HepG2 (cell line): ENCODE measurements around the gene LRIG1. TPM values are rescaled to one million over a fixed set of nuclear protein-coding genes. Genes with fewer than 3 reads are reported as not detected.

Source experiments
- AKAP8 ChIP-seq: sonication (generic); formaldehyde crosslinking; IDR thresholded peaks from 2 replicates; pipeline ENCODE4 v1.5.1; 2020; ENCODE audit warnings: mild to moderate bottlenecking, missing genetic modification reagents
- CENPBD1 ChIP-seq: sonication (generic); formaldehyde crosslinking; IDR thresholded peaks from 2 replicates; pipeline ENCODE4 v1.8.0; 2022; ENCODE audit warnings: missing genetic modification reagents, low read depth, mild to moderate bottlenecking, borderline replicate concordance
- ETS1 ChIP-seq: sonication (generic); formaldehyde crosslinking; IDR thresholded peaks from 2 replicates; pipeline ENCODE4 v1.4.0; 2020; ENCODE audit warnings: missing genetic modification reagents
- GATAD2A ChIP-seq: IDR thresholded peaks from 2 replicates; pipeline ENCODE4 v1.6.1; 2016
- IKZF5 ChIP-seq: IDR thresholded peaks from 2 replicates; pipeline ENCODE4 v1.6.1; 2018; ENCODE audit warnings: missing genetic modification reagents, mild to moderate bottlenecking, missing compliant biosample characterization
- MIER3 ChIP-seq: IDR thresholded peaks from 2 replicates; pipeline ENCODE4 v1.6.1; 2016; ENCODE audit warnings: missing compliant biosample characterization, borderline replicate concordance
- MXI1 ChIP-seq: IDR thresholded peaks from 3 replicates; pipeline ENCODE4 v1.6.1; 2012; ENCODE audit warnings: low read depth, low read length, inconsistent platforms, borderline replicate concordance
- NR2F1 ChIP-seq, 2 experiments: fragments of 450-650 bp in 1 of 2; formaldehyde crosslinking in 1 of 2; IDR thresholded peaks; 2 replicates each; pipeline versions ENCODE4 v1.5.0 to v1.6.1; 2016 to 2020; ENCODE audit warnings: mild to moderate bottlenecking in 1 of 2, missing compliant biosample characterization in 1 of 2, missing genetic modification reagents in 1 of 2, moderate library complexity in 1 of 2
- NR3C1 ChIP-seq: sonication (generic); formaldehyde crosslinking; IDR thresholded peaks from 2 replicates; pipeline ENCODE4 v1.4.0; 2020; ENCODE audit warnings: missing genetic modification reagents
- SIN3A ChIP-seq: IDR thresholded peaks from 2 replicates; pipeline ENCODE4 v1.6.1; 2011; ENCODE audit warnings: low read depth, mild to moderate bottlenecking, control low read depth, low read length, borderline replicate concordance
- ZFP90 ChIP-seq: sonication (generic); formaldehyde crosslinking; IDR thresholded peaks from 2 replicates; pipeline ENCODE4 v1.8.0; 2022; ENCODE audit warnings: missing genetic modification reagents, mild to moderate bottlenecking, inconsistent platforms, borderline replicate concordance
- ZNF101 ChIP-seq: sonication (generic); formaldehyde crosslinking; IDR thresholded peaks from 2 replicates; pipeline ENCODE4 v1.4.0; 2020; ENCODE audit warnings: mild to moderate bottlenecking, low read depth, missing genetic modification reagents, borderline replicate concordance
- ZNF205 ChIP-seq: IDR thresholded peaks from 2 replicates; pipeline ENCODE4 v1.6.1; 2018; ENCODE audit warnings: missing biosample characterization, missing genetic modification reagents
- ZNF33B ChIP-seq: sonication (generic); formaldehyde crosslinking; IDR thresholded peaks from 2 replicates; pipeline ENCODE4 v1.5.1; 2020; ENCODE audit warnings: mild to moderate bottlenecking, missing genetic modification reagents
- ZNF761 ChIP-seq: sonication (generic); formaldehyde crosslinking; conservative IDR thresholded peaks from 2 replicates; pipeline ENCODE4 v1.4.0; 2020; ENCODE audit warnings: mild to moderate bottlenecking, missing genetic modification reagents
- ZNF850 ChIP-seq: sonication (generic); formaldehyde crosslinking; conservative IDR thresholded peaks from 2 replicates; pipeline ENCODE4 v1.9.0; 2021; ENCODE audit warnings: mild to moderate bottlenecking, missing genetic modification reagents
- polyA plus RNA-seq, 8 experiments: library from polyadenylated mRNA; depleted of rRNA in 3 of 8; stranded (reverse) in 7 of 8; unstranded in 1 of 8; fragments of >200 nt; fragmentation: Illumina TruSeq in 4 of 8; extraction: Trizol in 4 of 8; gene quantifications; 2 replicates each; pipeline versions ENCODE4 v1.2.1 to v1.2.3, GENCODE V29; 2011 to 2016; ENCODE audit warnings: low read depth in 4 of 8, missing spikeins in 1 of 8, mixed read lengths in 1 of 8; ENCODE audit not compliant: insufficient read depth in 1 of 8
- total RNA-seq, 5 experiments: library from RNA; depleted of rRNA; stranded (reverse); fragments of >200 nt; fragmentation: Illumina TruSeq; extraction: Trizol; gene quantifications; 2 replicates each; pipeline ENCODE4 v1.2.3, GENCODE V29; 2016; ENCODE audit warnings: low read depth in 1 of 5
- TF ChIP-seq, protein P1 (sequence below): sonication (generic); formaldehyde crosslinking; IDR thresholded peaks from 2 replicates; pipeline ENCODE4 v1.8.0; 2022; ENCODE audit warnings: mild to moderate bottlenecking, missing genetic modification reagents
- TF ChIP-seq, protein P2 (sequence below): sonication (generic); formaldehyde crosslinking; IDR thresholded peaks from 2 replicates; pipeline ENCODE4 v1.4.0; 2020; ENCODE audit warnings: missing genetic modification reagents
- TF ChIP-seq, protein P3 (sequence below): sonication (generic); formaldehyde crosslinking; IDR thresholded peaks from 2 replicates; pipeline ENCODE4 v1.9.0; 2022; ENCODE audit warnings: missing genetic modification reagents, mild to moderate bottlenecking, borderline replicate concordance
- TF ChIP-seq, protein P4 (sequence below): IDR thresholded peaks from 2 replicates; pipeline ENCODE4 v1.6.1; 2016; ENCODE audit warnings: control low read depth
- TF ChIP-seq, protein P5 (sequence below): sonication (generic); formaldehyde crosslinking; IDR thresholded peaks from 2 replicates; pipeline ENCODE4 v1.8.0; 2022; ENCODE audit warnings: mild to moderate bottlenecking, missing genetic modification reagents, moderate library complexity

Gene LRIG1
- total and polyA plus RNA-seq, 2 of the 13 experiments (the other 11 are each of a cell fraction or from before 2014, with no cell fraction given) = 17.8 to 24.8 TPM

GRCh38 chr3:66463054-66463631 is 37.7 kb downstream of the LRIG1 start (continued):
- 0 out of 2 replicates have a peak, but pooled peaks have one; percentile 40 for TF ChIP-seq ZNF205 (CRISPR knock-in tag)
- 0 out of 2 replicates have a peak, but pooled peaks have one; percentile 51 for TF ChIP-seq MIER3 (CRISPR knock-in tag)
- no peak for TF ChIP-seq ETS1 (CRISPR knock-in tag)
- peak; percentile 71; the same call in 1 of the 2 replicates for TF ChIP-seq ZFP90 (CRISPR knock-in tag)
- no peak for TF ChIP-seq NR3C1 (CRISPR knock-in tag)
- no peak for TF ChIP-seq MXI1
- TF ChIP-seq, protein P1, sequence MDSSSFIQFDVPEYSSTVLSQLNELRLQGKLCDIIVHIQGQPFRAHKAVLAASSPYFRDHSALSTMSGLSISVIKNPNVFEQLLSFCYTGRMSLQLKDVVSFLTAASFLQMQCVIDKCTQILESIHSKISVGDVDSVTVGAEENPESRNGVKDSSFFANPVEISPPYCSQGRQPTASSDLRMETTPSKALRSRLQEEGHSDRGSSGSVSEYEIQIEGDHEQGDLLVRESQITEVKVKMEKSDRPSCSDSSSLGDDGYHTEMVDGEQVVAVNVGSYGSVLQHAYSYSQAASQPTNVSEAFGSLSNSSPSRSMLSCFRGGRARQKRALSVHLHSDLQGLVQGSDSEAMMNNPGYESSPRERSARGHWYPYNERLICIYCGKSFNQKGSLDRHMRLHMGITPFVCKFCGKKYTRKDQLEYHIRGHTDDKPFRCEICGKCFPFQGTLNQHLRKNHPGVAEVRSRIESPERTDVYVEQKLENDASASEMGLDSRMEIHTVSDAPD (CRISPR knock-in tag) = 0 out of 2 replicates have a peak, but pooled peaks have one; percentile 41
- TF ChIP-seq, protein P2, sequence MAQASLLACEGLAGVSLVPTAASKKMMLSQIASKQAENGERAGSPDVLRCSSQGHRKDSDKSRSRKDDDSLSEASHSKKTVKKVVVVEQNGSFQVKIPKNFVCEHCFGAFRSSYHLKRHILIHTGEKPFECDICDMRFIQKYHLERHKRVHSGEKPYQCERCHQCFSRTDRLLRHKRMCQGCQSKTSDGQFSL = 0 out of 2 replicates have a peak, but pooled peaks have one; percentile 59
- TF ChIP-seq, protein P3, sequence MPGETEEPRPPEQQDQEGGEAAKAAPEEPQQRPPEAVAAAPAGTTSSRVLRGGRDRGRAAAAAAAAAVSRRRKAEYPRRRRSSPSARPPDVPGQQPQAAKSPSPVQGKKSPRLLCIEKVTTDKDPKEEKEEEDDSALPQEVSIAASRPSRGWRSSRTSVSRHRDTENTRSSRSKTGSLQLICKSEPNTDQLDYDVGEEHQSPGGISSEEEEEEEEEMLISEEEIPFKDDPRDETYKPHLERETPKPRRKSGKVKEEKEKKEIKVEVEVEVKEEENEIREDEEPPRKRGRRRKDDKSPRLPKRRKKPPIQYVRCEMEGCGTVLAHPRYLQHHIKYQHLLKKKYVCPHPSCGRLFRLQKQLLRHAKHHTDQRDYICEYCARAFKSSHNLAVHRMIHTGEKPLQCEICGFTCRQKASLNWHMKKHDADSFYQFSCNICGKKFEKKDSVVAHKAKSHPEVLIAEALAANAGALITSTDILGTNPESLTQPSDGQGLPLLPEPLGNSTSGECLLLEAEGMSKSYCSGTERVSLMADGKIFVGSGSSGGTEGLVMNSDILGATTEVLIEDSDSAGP (CRISPR knock-in tag) = no peak
- TF ChIP-seq ZNF101 = no peak
- TF ChIP-seq ZNF33B = no peak
- 0 out of 2 replicates have a peak, but pooled peaks have one; percentile 59 for TF ChIP-seq ZNF850 (CRISPR knock-in tag)
- 0 out of 2 replicates have a peak, but pooled peaks have one; percentile 32 for TF ChIP-seq ZNF761 (CRISPR knock-in tag)
- peak; percentile 96 for TF ChIP-seq GATAD2A
- peak; percentile 34; the same call in 1 of the 2 replicates for TF ChIP-seq IKZF5 (CRISPR knock-in tag)
- TF ChIP-seq SIN3A = no peak
- TF ChIP-seq CENPBD1 (CRISPR knock-in tag) = no peak
- TF ChIP-seq AKAP8 (CRISPR knock-in tag) = no peak
- TF ChIP-seq NR2F1 (CRISPR knock-in tag; IDR thresholded peaks at IDR 0.05) = no peak
- TF ChIP-seq, protein P4, sequence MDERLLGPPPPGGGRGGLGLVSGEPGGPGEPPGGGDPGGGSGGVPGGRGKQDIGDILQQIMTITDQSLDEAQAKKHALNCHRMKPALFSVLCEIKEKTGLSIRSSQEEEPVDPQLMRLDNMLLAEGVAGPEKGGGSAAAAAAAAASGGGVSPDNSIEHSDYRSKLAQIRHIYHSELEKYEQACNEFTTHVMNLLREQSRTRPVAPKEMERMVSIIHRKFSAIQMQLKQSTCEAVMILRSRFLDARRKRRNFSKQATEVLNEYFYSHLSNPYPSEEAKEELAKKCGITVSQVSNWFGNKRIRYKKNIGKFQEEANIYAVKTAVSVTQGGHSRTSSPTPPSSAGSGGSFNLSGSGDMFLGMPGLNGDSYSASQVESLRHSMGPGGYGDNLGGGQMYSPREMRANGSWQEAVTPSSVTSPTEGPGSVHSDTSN (CRISPR knock-in tag) = no peak
- TF ChIP-seq, protein P5, sequence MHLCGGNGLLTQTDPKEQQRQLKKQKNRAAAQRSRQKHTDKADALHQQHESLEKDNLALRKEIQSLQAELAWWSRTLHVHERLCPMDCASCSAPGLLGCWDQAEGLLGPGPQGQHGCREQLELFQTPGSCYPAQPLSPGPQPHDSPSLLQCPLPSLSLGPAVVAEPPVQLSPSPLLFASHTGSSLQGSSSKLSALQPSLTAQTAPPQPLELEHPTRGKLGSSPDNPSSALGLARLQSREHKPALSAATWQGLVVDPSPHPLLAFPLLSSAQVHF (CRISPR knock-in tag) = no peak
